AG09319 (cell line): ENCODE results near the gene SLC35F4.

Experiments
- DNase-seq: peaks from one replicate; pipeline ENCODE4 v3.0.0-alpha.2; 2010; ENCODE audit warnings: low read depth; ENCODE audit errors: extremely low read depth
- TF ChIP-seq, protein P1 (sequence below): IDR thresholded peaks from 2 replicates; pipeline ENCODE4 v1.5.1; 2011; ENCODE audit warnings: low read depth, mild to moderate bottlenecking, inconsistent platforms, low read length, moderate library complexity

Gene SLC35F4

DNA sequence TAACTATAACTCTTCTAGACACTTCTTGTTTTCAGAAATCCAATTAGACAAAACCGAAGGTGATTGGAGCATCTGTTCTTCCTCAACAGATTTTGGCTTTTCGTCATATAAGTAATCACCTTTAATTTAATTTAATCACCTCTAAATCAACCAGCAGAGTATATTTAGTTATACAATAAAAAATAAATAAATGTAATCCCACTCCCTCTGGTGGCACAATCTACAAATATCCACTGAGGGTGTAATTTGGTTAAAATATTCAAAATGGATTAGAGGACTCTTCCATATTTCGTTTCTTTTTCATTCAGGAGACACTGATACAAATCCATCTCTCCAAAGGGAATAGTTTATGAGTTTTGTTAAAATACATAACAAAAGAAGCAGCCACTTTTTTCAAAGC lies 18.3 kb upstream of the SLC35F4 start:
- TF ChIP-seq, protein P1, sequence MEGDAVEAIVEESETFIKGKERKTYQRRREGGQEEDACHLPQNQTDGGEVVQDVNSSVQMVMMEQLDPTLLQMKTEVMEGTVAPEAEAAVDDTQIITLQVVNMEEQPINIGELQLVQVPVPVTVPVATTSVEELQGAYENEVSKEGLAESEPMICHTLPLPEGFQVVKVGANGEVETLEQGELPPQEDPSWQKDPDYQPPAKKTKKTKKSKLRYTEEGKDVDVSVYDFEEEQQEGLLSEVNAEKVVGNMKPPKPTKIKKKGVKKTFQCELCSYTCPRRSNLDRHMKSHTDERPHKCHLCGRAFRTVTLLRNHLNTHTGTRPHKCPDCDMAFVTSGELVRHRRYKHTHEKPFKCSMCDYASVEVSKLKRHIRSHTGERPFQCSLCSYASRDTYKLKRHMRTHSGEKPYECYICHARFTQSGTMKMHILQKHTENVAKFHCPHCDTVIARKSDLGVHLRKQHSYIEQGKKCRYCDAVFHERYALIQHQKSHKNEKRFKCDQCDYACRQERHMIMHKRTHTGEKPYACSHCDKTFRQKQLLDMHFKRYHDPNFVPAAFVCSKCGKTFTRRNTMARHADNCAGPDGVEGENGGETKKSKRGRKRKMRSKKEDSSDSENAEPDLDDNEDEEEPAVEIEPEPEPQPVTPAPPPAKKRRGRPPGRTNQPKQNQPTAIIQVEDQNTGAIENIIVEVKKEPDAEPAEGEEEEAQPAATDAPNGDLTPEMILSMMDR, result no peak; the same call in none of the 2 replicates
- no peak for DNase-seq

DNA sequence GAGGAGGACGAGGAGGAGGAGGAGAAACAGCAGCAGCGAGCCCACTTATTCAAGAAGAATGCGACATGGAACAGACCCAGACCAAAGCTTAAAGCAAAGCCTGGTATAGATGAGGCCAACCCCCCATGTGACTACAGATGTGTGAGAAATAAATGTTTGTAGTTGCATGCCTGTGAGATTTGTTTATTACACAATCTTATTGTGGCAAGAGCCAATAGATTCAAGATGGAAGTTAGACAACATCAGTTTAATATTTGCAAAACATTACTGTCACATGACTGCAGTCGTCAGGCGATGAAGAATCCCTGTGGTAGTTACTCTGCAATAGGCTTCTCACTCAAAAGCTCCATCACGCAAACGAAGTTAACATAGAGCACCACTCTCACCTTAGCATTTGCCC lies 17.2 kb upstream of the SLC35F4 start:
- no peak for DNase-seq
- TF ChIP-seq, protein P1, result no peak

DNA sequence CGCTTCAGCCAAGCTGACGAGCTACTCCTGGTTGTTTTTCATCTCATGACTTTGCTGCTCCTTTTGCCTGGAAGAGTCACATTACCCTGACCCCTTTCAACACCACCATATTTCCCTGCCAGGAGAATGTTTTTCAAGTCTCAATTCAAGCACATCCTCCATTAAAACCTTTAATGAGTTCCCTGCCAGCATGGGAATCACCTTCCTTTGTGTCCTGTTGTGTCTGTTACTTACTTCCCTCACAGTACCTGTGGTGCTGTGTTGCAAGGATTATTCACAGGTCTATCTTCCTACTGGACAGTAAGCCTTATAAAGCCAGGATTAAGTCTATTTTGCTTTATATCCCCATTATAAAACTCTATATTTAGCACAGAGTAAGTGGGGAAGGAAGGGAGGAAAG lies 13.6 kb upstream of the SLC35F4 start:
- no peak for DNase-seq
- TF ChIP-seq, protein P1, result no peak

DNA sequence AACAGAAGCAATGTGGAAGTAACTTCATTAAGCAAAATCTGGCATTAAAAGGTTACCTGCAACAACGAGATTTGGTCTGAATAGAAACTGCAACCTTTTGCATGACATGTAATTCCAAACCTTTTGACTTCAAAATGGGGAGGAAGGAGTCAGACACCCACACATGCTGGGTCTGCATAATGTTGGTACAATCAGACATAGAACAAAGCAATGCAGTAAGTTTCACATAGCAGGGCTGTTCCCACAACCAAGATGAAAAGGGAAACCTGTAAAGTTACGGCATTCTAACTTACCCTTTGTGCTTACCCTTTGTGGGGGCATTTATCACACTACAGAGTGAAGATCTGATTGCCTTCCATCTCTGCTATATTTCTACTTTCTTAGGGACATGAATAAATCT lies 10.1 kb upstream of the SLC35F4 start:
- no peak for DNase-seq

DNA sequence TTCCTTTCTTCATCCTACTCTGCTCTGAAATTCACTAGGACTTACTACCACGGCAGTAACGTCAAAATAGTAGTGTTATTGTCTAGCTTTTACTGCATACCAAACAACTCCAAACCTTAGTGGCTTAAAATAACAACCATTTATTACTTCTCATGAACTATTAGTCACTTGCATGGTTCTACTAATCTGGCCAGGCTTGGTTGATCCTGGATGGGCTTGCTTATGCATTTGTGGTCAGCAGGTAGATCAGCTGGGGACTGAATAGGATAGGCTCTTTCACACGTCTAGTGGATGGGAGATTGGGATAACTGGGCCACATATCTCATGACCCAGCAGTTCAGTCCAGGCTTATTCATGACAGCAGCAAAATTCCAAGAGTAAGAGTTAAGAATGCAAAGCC lies 9.4 kb upstream of the SLC35F4 start:
- no peak for DNase-seq
- TF ChIP-seq, protein P1, result no peak

More for the DNA sequence above, 10.1 kb upstream of the SLC35F4 start:
- TF ChIP-seq, protein P1, result no peak

DNA sequence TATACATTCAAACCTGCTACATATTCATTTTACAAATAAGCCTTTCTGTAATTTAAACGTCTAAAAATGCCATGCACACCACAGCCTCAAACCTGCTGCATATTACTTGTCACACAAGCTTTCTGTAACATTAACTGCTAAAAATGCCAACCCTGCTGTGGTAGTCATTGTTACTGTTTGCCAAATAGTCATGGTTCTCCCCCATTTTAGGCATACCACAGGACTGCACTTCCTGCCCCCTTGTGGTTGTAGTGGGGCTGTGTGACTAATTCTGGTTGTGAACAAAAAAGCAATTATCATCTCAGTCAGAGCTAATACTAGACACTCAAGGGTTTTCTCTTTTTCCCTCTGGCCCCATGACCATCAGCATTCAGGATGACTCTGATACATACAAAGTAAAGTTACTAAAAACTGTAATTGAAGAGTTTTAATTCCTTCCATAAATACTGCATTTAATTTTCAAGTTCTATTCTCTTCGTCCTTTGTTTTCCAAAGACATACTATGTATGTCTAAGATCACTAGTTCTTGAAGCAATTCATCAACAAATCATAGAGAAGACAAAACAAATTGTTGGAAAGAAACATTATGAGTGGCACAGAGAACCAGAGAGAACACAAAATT lies 5.7 kb upstream of the SLC35F4 start:
- peak; percentile 11 for DNase-seq
- TF ChIP-seq, protein P1, result peak; percentile 84

DNA sequence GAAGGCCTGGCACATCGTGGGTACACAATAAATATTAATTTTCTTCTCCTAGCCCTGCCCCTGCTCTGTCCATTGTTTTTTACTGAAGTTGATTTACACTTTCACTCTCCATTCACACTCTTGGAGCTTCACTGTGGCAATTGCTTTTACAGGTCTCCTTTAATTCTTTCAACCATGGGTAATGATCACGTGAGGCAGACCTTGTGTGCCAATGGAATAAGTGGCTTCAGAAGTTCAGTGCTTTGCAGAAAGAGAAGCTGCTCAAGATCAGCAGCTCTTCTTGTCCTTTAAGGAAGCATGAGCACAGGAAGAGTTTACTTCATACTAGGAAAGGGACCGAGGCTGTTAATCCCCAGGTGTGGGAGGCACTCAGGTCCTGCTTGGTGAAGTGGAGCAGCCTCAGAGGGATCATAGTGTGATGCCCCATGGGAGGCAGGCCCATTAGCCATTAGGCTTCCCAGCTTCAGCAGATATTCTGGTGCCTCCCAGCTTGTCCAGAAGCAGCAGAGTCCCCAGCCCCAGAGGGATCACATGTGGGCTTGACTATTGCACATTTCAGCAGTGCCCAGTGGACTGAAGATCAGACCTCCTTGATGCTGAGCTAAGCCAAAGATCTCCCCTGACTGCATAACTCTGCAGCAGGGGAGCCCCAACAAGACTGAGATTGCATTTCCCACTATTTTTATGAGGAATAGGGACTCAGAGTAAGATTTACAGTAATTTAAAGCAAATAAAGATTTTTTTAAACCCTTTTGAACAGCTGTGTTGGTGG lies 5.0 kb upstream of the SLC35F4 start:
- TF ChIP-seq, protein P1, result no peak
- no peak for DNase-seq
